Glutamatergic neuron (in vitro differentiated cells): ENCODE data around the gene CSGALNACT2. TPM values are rescaled to one million over a fixed set of nuclear protein-coding genes. Genes with fewer than 3 reads are reported as not detected.

Source experiments
- DNase-seq: peaks from one replicate; pipeline ENCODE4 v3.0.0; 2022
- H3K27ac Mint-ChIP-seq: one replicate; pipeline ENCODE4 v1.8.0; 2020; ENCODE audit warnings: mild to moderate bottlenecking, mixed read lengths, inconsistent platforms; ENCODE audit not compliant: unreplicated experiment
- H3K27me3 Mint-ChIP-seq: one replicate; pipeline ENCODE4 v1.8.0; 2020; ENCODE audit warnings: mild to moderate bottlenecking, moderate library complexity, mixed read lengths, inconsistent platforms; ENCODE audit not compliant: unreplicated experiment
- H3K36me3 Mint-ChIP-seq: one replicate; pipeline ENCODE4 v1.8.0; 2020; ENCODE audit warnings: mild to moderate bottlenecking, mixed read lengths, inconsistent platforms; ENCODE audit not compliant: unreplicated experiment
- H3K4me1 Mint-ChIP-seq: one replicate; pipeline ENCODE4 v1.8.0; 2020; ENCODE audit warnings: mild to moderate bottlenecking, low read depth, mixed read lengths, inconsistent platforms; ENCODE audit not compliant: unreplicated experiment
- H3K4me3 Mint-ChIP-seq: one replicate; pipeline ENCODE4 v1.8.0; 2020; ENCODE audit warnings: mild to moderate bottlenecking, mixed read lengths, inconsistent platforms; ENCODE audit not compliant: unreplicated experiment
- H3K9me3 Mint-ChIP-seq: one replicate; pipeline ENCODE4 v1.8.0; 2020; ENCODE audit warnings: mild to moderate bottlenecking, moderate library complexity, mixed read lengths, inconsistent platforms; ENCODE audit not compliant: unreplicated experiment
- CTCF ChIP-seq: fragments of 200-600 bp; sonication (generic); IDR thresholded peaks from one replicate; pipeline ENCODE4 v1.5.0; 2021; ENCODE audit not compliant: partially characterized antibody, unreplicated experiment
- total RNA-seq: library from RNA; stranded (reverse); fragmentation: NEBNext Ultra II Directional; extraction: Animal tissue kit (Norgen Biotek cat#: 25700); gene quantifications from one replicate; pipeline ENCODE4 v1.2.1, GENCODE V29; 2021; ENCODE audit not compliant: unreplicated experiment

CSGALNACT2 gene
- total RNA-seq, 1 donor from 2014 or later = 28.3 TPM

- DNase-seq = no peak
- Mint-ChIP-seq H3K27ac (no peak overlapping the region), H3K9me3 (peaks cover 5% of the 10 kb centered on the region), H3K27me3 (peaks cover 7% of the 10 kb centered on the region), H3K36me3 (no peaks in the 10 kb centered on the region), H3K4me3 (no peak overlapping the region), H3K4me1 (peaks cover 17% of the 10 kb centered on the region)
- no peak for TF ChIP-seq CTCF
These were observed 20.3 kb upstream of the CSGALNACT2 start for GRCh38 chr10:43117777-43118583.

DNA sequence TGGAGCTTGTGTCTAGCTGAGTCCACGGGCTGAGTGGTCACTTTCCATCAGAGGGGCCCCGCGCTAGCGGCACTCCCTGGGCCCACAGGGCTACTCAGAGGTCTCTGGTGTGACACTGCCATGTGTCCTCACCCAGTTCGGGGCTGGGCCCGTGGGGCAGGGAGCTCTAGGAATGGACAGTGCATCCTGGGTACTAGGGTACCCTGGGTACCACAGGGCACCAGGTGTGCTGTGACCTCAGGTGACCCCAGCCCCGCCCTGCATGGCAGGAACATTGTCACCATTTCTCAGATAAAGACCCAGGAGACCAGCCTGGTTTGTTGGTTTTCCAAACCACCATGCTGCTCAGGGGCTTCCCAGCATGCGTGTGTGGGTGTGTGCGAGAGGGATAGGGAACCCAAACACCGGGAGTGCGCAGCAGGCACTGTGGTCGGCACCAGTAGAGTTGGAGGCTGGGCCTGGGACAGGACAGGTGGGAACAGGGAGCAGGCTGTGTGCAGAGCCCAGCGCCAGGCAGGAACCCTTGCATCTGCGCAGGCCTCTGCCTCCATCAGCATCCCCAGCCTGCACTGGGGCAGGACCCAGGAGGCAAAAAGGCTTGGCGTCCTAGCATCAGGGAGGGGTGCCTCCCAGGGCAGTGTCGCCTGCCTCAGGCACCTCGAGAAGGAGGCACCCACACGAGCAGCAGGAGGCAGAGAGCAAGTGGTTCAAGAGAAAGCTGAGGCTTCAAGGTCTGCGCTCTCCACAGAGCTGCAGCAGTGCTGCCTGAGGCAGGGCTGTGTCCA, 19.4 kb upstream of the CSGALNACT2 start:
- no peak for TF ChIP-seq CTCF
- no peak overlapping the region for H3K27ac Mint-ChIP-seq
- no peak overlapping the region for H3K4me3 Mint-ChIP-seq
- H3K4me1 Mint-ChIP-seq = peaks cover 24% of the 10 kb centered on the region
- H3K27me3 Mint-ChIP-seq = peaks cover 14% of the 10 kb centered on the region
- peaks cover 10% of the 10 kb centered on the region for H3K9me3 Mint-ChIP-seq
- DNase-seq = peak; percentile 14
- no peaks in the 10 kb centered on the region for H3K36me3 Mint-ChIP-seq

DNA sequence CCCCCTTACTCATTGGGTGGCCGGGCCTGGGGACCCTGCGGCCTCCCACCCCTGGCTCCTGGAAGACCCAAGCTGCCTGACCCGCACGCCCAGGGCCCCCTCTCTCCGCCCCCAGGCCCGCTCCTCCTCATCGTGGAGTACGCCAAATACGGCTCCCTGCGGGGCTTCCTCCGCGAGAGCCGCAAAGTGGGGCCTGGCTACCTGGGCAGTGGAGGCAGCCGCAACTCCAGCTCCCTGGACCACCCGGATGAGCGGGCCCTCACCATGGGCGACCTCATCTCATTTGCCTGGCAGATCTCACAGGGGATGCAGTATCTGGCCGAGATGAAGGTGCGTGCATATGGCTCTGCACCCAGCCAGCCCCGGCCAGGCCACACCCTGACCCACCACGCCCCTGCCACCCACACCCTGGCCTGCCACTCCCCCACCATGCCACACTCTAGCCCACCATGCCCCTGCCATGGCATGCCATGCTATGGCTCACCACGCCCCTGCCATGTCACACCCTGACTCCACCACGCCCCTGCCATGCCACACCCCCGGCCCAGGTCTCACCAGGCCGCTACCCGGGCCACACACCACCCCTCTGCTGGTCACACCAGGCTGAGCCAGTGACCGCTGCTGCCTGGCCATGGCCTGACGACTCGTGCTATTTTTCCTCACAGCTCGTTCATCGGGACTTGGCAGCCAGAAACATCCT, 18.7 kb upstream of the CSGALNACT2 start:
- H3K27ac Mint-ChIP-seq = no peak overlapping the region
- H3K9me3 Mint-ChIP-seq = peaks cover 10% of the 10 kb centered on the region
- peaks cover 16% of the 10 kb centered on the region for H3K27me3 Mint-ChIP-seq
- DNase-seq = peak; percentile 27
- H3K36me3 Mint-ChIP-seq = no peaks in the 10 kb centered on the region
- H3K4me3 Mint-ChIP-seq = no peak overlapping the region
- peaks cover 26% of the 10 kb centered on the region for H3K4me1 Mint-ChIP-seq
- TF ChIP-seq CTCF = no peak

DNA sequence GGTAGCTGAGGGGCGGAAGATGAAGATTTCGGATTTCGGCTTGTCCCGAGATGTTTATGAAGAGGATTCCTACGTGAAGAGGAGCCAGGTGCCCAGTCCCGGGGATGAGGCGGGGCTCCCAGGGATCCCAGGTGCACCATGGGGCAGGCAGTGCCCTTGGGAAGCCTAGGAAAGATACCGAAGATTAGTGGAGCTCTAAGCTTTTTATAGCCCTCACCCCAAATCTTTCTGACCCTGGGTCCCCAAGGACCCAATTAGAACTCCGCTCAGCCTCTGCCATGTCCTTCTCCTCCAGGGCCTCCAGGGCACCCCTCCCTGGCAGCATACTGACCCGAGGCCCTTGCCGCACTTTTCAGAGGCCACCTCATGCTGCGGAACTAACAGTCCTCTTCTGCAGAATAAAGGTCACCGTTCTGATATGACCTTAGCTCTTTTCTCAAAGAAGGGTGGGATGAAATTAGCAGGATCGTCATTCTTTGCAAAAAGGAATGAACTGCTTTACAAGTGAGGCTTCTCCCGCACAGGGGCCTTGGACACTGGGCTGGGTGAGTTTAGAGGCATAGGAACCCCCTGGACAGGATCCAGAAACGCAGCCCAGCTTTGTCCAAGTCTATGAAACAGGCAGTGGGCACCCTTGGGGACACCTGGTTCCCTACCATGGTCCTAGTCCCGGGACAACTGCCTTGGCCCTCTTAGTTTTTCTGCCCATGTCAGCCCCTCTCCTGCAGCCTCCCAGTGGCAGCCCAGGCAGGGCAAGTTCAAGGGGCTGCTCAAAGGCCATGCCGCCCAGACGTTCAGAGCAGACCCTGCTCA, 17.9 kb upstream of the CSGALNACT2 start:
- TF ChIP-seq CTCF = no peak
- Mint-ChIP-seq H3K27ac (no peak overlapping the region), H3K9me3 (peaks cover 10% of the 10 kb centered on the region), H3K4me3 (no peak overlapping the region), H3K27me3 (peaks cover 16% of the 10 kb centered on the region), H3K36me3 (no peaks in the 10 kb centered on the region), H3K4me1 (peaks cover 31% of the 10 kb centered on the region)
- no peak for DNase-seq
